GM21529 (cell line): ENCODE measurements around the gene ZBTB1.

Source experiments
- ATAC-seq: cut with Tn5 transposase; IDR thresholded peaks from one replicate; pipeline ENCODE4 v1.9.1; 2021; ENCODE audit not compliant: unreplicated experiment

The ZBTB1 gene

GRCh38 chr14:64504310-64504896 lies at the start of gene ZBTB1:
TSS of gene ZBTB1 (plus strand) at chr14:64504770. CDS start at chr14:64521505, 16,735 bp downstream.
- ATAC-seq, result peak; percentile 17

GRCh38 chr14:64459405-64460136 lies 45.0 kb upstream of the ZBTB1 start:
- ATAC-seq, result no peak

DNA sequence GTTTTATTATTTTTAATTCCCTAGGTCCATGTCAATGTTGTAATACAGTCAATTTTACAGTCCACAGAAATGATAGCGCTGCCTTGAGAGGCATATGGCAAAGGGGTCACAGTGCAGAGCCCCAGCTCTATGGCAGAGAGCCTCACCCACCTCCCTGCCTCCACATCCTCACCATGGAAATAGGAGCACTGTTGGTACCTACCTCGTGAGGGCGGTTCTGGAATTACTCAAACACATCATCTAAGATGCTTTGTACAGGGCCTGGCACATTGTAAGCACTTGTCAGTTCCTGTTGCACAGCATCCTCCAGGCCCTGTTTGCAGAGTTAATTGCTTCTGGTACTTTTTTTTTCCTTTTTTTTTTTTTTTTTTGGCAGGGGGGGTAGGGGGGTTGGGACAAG lies 43.3 kb upstream of the ZBTB1 start:
- no peak for ATAC-seq

- ATAC-seq, result peak; percentile 42
Observed at GRCh38 chr14:64463195-64463594, 41.4 kb upstream of the ZBTB1 start.

GRCh38 chr14:64463873-64464272 lies 40.7 kb upstream of the ZBTB1 start:
- no peak for ATAC-seq

DNA sequence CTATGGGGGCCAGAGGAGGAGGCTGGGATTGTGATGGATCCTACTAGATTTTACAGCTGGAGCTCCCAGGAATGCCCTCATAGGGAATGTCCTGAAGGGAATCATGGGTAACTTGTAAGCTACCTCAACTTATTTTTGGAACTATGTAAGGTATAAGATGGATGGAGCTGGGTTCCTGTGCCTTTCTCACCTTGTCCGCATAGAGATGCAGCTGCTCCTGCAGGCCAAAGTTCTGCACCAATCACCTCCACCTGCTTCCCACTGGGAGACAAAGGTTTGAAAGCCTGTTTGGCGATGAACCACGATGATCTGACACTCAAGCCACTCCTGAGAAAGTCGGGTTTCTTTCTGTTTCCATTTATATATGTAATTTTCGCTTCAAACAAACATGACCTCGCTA lies 39.9 kb upstream of the ZBTB1 start:
- no peak for ATAC-seq

GRCh38 chr14:64465191-64465822 lies 39.3 kb upstream of the ZBTB1 start, which contains the start of gene AKAP5:
TSS of gene AKAP5 (plus strand) at chr14:64465499. CDS start at chr14:64468395, 2,896 bp downstream.
- peak; percentile 61 for ATAC-seq

GRCh38 chr14:64465831-64466554 lies 38.6 kb upstream of the ZBTB1 start:
- ATAC-seq, result peak; percentile 2

GRCh38 chr14:64467101-64467500 lies 37.5 kb upstream of the ZBTB1 start:
- no peak for ATAC-seq

GRCh38 chr14:64467566-64467965 lies 37.0 kb upstream of the ZBTB1 start:
- no peak for ATAC-seq

DNA sequence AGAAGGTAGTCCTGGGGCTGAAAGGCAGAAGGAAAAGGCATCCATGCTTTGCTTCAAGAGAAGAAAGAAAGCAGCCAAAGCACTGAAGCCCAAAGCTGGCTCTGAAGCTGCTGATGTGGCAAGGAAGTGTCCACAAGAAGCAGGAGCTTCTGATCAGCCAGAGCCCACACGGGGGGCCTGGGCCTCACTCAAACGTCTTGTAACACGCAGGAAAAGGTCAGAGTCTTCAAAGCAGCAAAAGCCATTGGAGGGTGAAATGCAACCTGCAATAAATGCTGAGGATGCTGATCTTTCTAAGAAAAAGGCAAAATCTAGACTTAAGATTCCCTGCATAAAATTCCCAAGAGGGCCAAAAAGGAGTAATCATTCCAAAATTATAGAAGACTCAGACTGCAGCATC lies 36.1 kb upstream of the ZBTB1 start:
- ATAC-seq, result no peak

GRCh38 chr14:64474041-64474440 lies 30.5 kb upstream of the ZBTB1 start:
- no peak for ATAC-seq

- no peak for ATAC-seq
Observed at GRCh38 chr14:64474698-64475097, 29.9 kb upstream of the ZBTB1 start.

- no peak for ATAC-seq
Observed at GRCh38 chr14:64475585-64476273, 28.8 kb upstream of the ZBTB1 start.

DNA sequence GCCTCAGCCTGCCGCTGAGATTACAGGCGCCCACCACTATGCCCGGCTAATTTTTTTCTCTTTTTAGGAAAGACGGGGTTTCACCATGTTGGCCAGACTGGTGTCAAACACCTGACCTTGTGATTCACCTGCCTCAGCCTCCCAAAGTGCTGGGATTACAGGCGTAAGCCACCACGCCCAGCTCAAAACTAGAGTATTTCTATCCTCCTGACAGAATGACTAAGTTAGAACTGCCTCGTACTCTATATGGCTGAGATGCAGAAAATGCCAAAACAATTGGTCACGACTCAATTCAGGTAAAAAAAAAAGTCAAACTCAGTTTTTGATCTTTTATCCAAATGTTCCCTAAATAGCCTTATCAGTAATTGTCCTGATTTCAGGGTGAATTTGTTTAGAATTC lies 28.1 kb upstream of the ZBTB1 start:
- ATAC-seq, result no peak

- ATAC-seq, result no peak
Observed at GRCh38 chr14:64478634-64479250, 25.8 kb upstream of the ZBTB1 start.

- no peak for ATAC-seq
Observed at GRCh38 chr14:64488590-64489099, 15.9 kb upstream of the ZBTB1 start.

GRCh38 chr14:64491637-64492036 lies 12.9 kb upstream of the ZBTB1 start:
- ATAC-seq, result no peak

GRCh38 chr14:64493455-64493854 lies 11.1 kb upstream of the ZBTB1 start:
- no peak for ATAC-seq

- ATAC-seq, result no peak
Observed at GRCh38 chr14:64495252-64495651, 9.3 kb upstream of the ZBTB1 start.
